SK-N-SH treated with all-trans-retinoic acid at 6 μM for 48 hours (cell line): ENCODE data around the gene ZSCAN31.

Experiments used
- ARNTL ChIP-seq: fragments of 450-650 bp; formaldehyde crosslinking; IDR thresholded peaks from 2 replicates; pipeline ENCODE4 v1.5.0; 2020; ENCODE audit warnings: low read depth, mild to moderate bottlenecking, moderate library complexity, borderline replicate concordance
- CREB5 ChIP-seq: fragments of 250-450 bp; sonication (Bioruptor Pico); IDR thresholded peaks from 2 replicates; pipeline ENCODE4 v1.5.1; 2020; ENCODE audit warnings: low read depth, mild to moderate bottlenecking, moderate library complexity
- CSDC2 ChIP-seq: fragments of 250-450 bp; sonication (Bioruptor Pico); IDR thresholded peaks from 2 replicates; pipeline ENCODE4 v1.5.0; 2020; ENCODE audit warnings: mild to moderate bottlenecking, moderate library complexity
- GLIS3 ChIP-seq: fragments of 250-450 bp; sonication (Bioruptor Pico); IDR thresholded peaks from 2 replicates; pipeline ENCODE4 v1.5.0; 2020; ENCODE audit warnings: mild to moderate bottlenecking, moderate library complexity
- ISL1 ChIP-seq: fragments of 250-450 bp; sonication (Bioruptor Pico); IDR thresholded peaks from 2 replicates; pipeline ENCODE4 v2.1.2; 2022; ENCODE audit warnings: mild to moderate bottlenecking, moderate library complexity
- OSR1 ChIP-seq: fragments of 250-450 bp; sonication (Bioruptor Pico); IDR thresholded peaks from 2 replicates; pipeline ENCODE4 v1.8.0; 2022; ENCODE audit warnings: moderate library complexity, mild to moderate bottlenecking, inconsistent platforms
- PATZ1 ChIP-seq: fragments of 250-450 bp; sonication (Bioruptor Pico); IDR thresholded peaks from 2 replicates; pipeline ENCODE4 v1.8.0; 2020; ENCODE audit warnings: mild to moderate bottlenecking, moderate library complexity, borderline replicate concordance
- RARB ChIP-seq: fragments of 250-450 bp; sonication (Bioruptor Pico); IDR thresholded peaks from 2 replicates; pipeline ENCODE4 v1.8.0; 2021; ENCODE audit warnings: mild to moderate bottlenecking, moderate library complexity
- TCF4 ChIP-seq: fragments of 250-450 bp; sonication (Bioruptor Pico); IDR thresholded peaks from 2 replicates; pipeline ENCODE4 v1.8.0; 2021; ENCODE audit warnings: mild to moderate bottlenecking, moderate library complexity, borderline replicate concordance
- TSHZ2 ChIP-seq: fragments of 250-450 bp; sonication (Bioruptor Pico); IDR thresholded peaks from 2 replicates; pipeline ENCODE4 v1.5.0; 2020; ENCODE audit warnings: mild to moderate bottlenecking, moderate library complexity
- ZC3H10 ChIP-seq: fragments of 250-450 bp; sonication (Bioruptor Pico); IDR thresholded peaks from 2 replicates; pipeline ENCODE4 v1.5.1; 2021; ENCODE audit warnings: mild to moderate bottlenecking, moderate library complexity
- ZFP3 ChIP-seq: fragments of 250-450 bp; sonication (Bioruptor Pico); IDR thresholded peaks from 2 replicates; pipeline ENCODE4 v1.5.0; 2020; ENCODE audit warnings: mild to moderate bottlenecking, moderate library complexity
- ZFP30 ChIP-seq: fragments of 450-650 bp; formaldehyde crosslinking; IDR thresholded peaks from 2 replicates; pipeline ENCODE4 v1.5.0; 2022; ENCODE audit warnings: mild to moderate bottlenecking, moderate library complexity
- ZNF565 ChIP-seq: fragments of 450-650 bp; formaldehyde crosslinking; conservative IDR thresholded peaks from 2 replicates; pipeline ENCODE4 v1.5.0; 2020; ENCODE audit warnings: low read depth, mild to moderate bottlenecking, moderate library complexity

GRCh38 chr6:28347119-28347518 is 11.2 kb upstream of the ZSCAN31 start:
- TF ChIP-seq ZFP3 (CRISPR knock-in tag) (no peak), ISL1 (no peak), PATZ1 (CRISPR knock-in tag) (no peak), CREB5 (no peak), ZC3H10 (CRISPR knock-in tag) (no peak), ZNF565 (CRISPR knock-in tag) (no peak), ZFP30 (CRISPR knock-in tag) (no peak), GLIS3 (CRISPR knock-in tag) (no peak), TSHZ2 (CRISPR knock-in tag) (no peak), OSR1 (CRISPR knock-in tag) (no peak), ARNTL (CRISPR knock-in tag) (no peak), RARB (CRISPR knock-in tag) (no peak), CSDC2 (CRISPR knock-in tag) (no peak), TCF4 (no peak)
